ENCODE measurements around the gene HNMT.
"Not testable (repeated sequence)": the region's sequence is repeated elsewhere in the genome, so short reads cannot be mapped to it uniquely, and the experiment has no call there.

Gene HNMT

DNA sequence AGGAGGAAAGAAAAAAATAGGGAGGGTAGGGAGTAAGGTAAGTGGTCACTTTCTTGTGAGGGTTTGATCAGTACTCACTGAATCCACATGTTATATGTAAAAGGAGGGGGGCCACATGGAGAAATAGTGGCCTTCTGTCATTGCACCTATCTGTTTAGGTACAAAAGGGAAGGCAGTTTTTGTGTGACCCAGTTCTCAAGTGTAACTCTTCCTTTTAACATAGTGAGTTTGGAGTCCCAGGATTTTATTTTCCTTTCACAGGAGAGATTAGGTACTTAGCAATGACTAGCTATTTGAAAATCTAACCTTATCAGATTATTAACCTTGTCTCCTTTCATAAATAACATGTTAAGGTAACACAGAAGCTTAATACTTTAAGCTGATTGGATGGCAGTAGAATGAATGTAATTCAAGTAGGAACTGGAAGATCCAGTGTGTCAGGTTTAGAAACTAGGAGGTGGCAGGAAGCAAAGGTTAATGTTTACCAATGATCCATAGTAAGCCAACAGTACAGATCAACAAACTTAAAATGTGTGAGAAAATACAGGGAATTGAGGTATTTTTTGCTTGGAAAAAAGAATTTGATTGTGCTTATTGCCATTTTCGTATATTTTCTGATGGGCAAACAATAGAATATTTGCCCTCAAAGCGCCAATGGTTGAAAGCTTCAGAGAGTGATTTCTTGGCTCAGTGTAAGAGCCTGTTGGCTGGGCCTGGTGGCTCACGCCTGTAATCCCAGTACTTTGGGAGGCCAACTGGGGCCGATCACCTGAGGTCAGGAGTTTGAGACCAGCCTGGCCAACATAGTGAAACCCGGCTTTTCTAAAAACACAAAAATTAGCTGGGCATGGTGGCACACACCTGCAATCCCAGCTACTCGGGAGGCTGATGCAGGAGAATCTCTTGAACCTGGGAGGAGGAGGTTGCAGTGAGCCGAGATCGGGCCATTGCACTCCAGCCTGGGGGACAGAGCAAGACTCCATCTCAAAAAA, 11.3 kb downstream of the HNMT start:
- no peak for FAIRE-seq
- no peak for DNase-seq (ENCODE audit: low spot score)

- DNase-seq (ENCODE audit: low spot score): no peak
- no peak for FAIRE-seq
These were observed 12.0 kb downstream of the HNMT start for GRCh38 chr2:137976274-137976673.

DNA sequence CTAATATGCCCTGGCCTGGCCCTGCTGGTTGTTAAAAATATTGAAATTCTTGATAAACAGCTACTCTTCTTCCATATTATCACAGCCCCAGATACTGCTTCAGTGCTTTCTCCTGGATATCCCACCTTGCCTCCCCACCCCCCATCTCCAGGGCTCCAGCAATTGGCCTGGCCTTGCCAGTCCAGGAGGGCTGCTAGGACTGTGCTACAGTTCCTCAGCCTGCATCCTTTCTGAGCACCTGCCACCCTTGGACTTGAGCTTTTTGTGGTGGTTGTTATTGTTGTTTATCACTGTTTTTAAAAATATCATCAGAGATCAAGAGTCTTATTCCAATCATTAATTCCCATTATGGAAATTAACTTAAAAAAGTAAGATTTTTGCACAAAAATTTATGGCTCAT, 13.5 kb downstream of the HNMT start:
- DNase-seq (ENCODE audit: low spot score) (no peak), FAIRE-seq (no peak)

DNA sequence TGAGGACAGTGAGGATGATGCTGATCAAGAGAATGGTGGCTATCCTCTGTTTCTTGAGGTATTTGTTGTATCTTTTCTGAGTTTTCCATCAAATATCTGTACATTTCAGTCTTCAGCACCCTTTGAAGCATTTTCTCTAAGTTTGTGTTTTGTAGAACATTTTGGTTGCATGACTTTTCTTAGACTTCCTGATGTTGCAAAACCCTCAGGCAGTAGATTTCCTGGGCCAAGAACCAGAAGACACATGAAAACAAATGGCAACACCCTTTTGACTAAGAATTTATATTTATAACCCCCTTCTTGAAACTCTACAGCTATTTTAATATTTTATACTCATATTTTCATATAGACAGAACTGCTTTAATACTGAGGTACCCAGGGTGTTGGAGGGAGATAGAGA, 16.2 kb downstream of the HNMT start:
- no peak for FAIRE-seq
- no peak for DNase-seq (ENCODE audit: low spot score)

DNA sequence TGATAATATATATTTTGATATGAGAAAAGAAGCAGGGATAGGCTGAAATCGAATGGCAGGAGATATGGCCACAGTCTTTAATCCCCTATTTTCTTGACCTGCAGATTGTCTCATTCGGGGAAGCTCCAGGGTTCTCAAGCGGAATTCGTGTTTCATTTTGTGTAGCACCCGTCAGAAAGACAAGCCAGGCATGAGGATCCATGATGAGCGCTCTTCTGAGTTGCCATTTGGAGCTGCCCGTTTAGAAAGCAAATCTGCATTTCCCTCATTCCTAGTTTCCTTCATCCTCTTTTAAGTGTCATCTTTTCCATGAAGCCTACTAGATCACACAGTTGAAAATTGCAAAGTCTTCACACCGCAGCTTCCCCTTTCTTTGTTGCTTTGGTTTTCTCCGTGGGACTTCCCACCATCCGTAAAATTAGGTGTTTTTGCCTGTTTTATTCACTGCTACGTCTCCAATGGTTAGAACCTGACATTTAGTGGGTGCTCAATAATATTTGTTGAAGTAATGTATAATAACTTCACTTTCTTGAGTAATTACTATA, 16.9 kb downstream of the HNMT start:
- FAIRE-seq (no peak), DNase-seq (ENCODE audit: low spot score) (no peak)

- DNase-seq (ENCODE audit: low spot score) (no peak), FAIRE-seq (no peak)
These were observed 19.3 kb downstream of the HNMT start for GRCh38 chr2:137983581-137983980.

GRCh38 chr2:137986268-137986667, 22.0 kb downstream of the HNMT start:
- FAIRE-seq: no peak
- no peak for DNase-seq (ENCODE audit: low spot score)

- DNase-seq (ENCODE audit: low spot score): no peak
- FAIRE-seq: no peak
These were observed 22.7 kb downstream of the HNMT start for GRCh38 chr2:137987011-137987410.

- FAIRE-seq: no peak
- DNase-seq (ENCODE audit: low spot score): no peak
These were observed 26.8 kb downstream of the HNMT start for GRCh38 chr2:137991078-137991477.

DNA sequence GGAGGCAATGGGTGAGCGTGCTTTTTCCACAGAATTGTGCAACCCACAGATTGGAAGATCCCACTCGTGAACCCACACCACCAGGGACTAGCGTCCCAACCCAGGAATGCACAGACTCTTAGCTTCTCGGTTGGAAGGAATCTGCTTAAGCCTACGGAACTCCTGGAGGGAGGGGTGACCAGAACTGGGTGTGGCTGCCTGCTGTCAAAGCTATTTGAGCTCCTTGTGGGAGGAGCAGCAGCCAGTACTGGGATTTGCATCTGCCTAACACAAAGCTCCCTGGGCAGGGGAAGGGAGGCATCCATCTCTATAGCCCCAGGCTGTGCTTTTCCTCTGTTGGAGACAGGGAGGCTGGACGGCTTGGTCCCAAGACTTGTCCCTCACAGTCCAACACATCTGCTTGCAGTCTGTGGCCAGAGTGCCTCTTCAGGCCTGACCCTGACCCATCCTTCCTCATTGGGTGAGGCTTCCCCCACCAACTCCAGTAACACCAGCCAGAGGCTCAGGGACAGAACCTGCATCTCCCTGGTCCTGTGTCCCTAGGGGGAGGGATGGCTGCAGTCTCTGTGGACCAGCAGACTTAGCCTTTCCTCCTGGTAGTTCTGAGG, 27.9 kb downstream of the HNMT start:
- no peak for FAIRE-seq
- DNase-seq (ENCODE audit: low spot score): no peak

DNA sequence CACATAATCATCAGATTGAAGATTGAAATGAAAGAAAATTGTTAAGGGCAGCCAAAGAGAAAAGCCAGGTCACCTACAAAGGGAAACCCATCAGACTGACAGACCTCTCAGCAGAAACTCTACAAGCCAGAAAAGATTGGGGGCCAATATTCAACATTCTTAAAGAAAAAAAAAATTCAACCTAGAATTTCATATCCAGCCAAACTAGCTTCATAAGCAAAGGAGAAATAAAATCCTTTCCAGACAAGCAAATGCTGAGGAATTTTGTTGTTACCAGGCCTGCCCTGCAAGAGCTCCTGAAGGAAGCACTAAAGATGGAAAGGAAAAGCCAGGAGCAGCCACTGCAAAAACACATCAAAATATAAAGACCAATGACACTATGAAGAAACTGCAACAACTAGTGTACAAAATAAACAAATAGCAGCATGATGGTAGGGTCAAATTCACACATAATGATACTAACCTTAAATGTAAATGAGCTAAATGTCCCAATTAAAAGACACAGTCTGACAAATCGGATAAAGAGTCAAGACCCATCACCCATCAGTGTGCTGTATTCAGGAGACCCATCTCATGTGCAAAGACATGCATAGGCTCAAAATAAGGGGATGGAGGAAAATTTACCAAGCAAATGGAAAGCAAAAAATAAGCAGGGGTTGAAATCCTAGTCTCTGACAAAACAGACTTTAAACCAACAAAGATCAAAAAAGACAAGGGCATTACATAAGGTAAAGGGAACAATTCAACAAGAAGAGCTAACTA, 29.6 kb downstream of the HNMT start:
- not testable (repeated sequence) for DNase-seq (ENCODE audit: low spot score); FAIRE-seq

DNA sequence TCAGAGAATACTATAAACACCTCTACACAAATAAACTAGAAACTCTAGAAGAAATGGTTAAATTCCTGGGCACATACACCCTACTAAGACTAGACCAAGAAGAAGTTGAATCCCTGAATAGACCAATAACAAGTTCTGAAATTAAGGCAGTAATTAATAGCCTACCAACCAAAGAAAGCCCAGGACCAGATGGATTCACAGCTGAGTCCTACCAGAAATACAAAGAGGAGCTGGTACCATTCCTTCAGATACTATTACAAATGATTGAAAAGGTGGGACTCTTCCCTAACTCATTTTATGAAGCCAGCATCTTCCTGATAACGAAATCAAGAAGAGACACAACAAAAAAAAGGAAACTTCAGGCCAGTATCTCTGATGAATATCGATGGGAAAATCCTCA, 31.1 kb downstream of the HNMT start:
- not testable (repeated sequence) for FAIRE-seq; DNase-seq (ENCODE audit: low spot score)

- DNase-seq (ENCODE audit: low spot score): not testable (repeated sequence)
These were observed 31.9 kb downstream of the HNMT start for GRCh38 chr2:137996158-137996557.

DNA sequence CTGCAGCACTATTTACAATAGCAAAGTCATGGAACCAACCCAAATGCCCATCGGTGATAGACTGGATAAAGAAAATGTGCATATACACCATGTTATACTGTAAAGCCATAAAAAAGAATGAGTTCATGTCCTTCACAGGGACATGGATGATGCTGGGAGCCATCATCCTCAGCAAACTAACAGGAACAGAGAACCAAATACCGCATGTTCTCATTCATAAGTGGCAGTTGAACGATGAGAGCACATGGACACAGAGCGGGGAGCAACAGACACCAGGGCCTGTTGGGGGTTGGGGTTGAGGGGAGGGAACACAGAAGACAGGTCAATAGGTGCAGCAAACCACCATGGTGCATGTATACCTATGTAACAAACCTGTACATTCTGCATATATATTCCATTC, 33.5 kb downstream of the HNMT start:
- FAIRE-seq (no peak), DNase-seq (ENCODE audit: low spot score) (no peak)

More at GRCh38 chr2:137996158-137996557, 31.9 kb downstream of the HNMT start:
- not testable (repeated sequence) for FAIRE-seq

GRCh38 chr2:137998503-137998902, 34.2 kb downstream of the HNMT start:
- DNase-seq (ENCODE audit: low spot score): no peak
- FAIRE-seq: no peak

- FAIRE-seq: no peak
- DNase-seq (ENCODE audit: low spot score): no peak
These were observed 35.0 kb downstream of the HNMT start for GRCh38 chr2:137999273-137999672.

DNA sequence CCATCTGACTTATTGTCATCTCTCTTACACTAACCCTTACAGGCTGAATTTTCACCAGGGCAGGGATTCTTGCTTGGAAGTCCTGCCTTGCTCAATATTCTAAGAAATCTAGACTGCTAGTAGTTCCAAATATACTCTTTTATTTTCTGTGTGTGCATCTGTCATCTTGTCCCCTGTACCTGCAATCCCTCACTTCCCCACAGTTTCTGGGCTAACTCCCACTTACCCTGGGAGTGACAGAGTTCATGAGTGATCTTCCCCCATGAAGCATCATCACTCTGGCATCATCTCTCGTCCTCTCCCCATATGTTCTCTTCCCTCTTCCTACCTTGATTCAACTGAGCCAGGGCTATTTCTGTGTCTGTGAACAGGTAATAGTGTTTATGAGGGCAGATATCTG, 35.7 kb downstream of the HNMT start:
- DNase-seq (ENCODE audit: low spot score) (no peak), FAIRE-seq (no peak)

DNA sequence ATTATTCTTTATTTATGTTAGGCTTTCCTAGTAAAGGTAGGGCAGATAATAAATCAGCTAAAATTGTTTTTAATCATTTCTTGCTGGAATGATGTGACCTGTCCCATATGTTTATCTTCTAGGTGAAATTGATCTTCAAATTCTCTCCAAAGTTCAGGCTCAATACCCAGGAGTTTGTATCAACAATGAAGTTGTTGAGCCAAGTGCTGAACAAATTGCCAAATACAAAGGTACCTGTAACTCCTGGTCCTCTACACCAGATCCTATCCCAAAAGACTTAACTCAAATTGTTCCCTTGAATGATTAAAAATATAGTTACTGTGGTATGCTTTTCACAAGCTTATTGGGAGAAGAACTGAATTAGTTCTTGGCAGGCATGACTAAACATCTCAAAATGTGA, 36.5 kb downstream of the HNMT start:
- no peak for DNase-seq (ENCODE audit: low spot score)
- no peak for FAIRE-seq

- DNase-seq (ENCODE audit: low spot score) (no peak), FAIRE-seq (no peak)
These were observed 39.1 kb downstream of the HNMT start for GRCh38 chr2:138003411-138003810.

DNA sequence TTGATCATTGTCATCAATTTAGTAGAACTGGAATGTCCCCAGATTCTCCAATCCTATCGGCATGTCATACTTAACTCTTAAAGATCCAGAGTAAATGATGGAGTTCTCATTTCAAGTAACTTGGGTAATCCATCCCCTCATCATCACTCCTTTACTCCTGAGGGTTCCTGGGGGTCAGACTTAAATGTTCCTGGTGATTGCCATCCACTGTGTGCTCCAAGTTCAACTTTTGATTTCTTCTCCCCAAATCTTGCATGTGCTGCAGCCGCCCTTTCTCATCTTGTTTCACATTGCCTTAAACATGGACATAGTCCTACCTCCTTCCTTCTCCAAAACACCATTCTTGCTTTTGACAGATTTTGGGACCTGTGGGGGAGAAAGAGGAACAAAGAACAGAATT, 43.2 kb downstream of the HNMT start:
- DNase-seq (ENCODE audit: low spot score): no peak
- FAIRE-seq: no peak

DNA sequence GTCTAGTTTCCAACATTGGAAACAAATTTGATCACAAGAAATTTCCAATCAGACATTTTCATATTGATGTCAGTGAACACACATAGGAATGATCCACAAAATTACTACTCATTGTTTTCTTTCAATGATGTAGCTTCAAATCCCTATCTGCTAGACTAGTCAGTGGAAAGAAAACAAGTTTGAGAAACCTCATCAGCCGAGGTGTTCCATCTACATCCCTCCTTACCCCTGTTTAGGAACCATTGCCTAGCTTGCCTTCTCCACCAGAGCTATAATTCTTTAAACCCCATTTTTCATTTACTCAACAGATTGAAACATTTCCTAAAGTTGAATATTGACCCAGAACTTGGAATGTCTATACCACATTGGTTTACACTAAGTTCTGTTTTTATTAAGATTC, 45.3 kb downstream of the HNMT start:
- FAIRE-seq: no peak
- no peak for DNase-seq (ENCODE audit: low spot score)

GRCh38 chr2:138010890-138011289, 46.6 kb downstream of the HNMT start:
- DNase-seq (ENCODE audit: low spot score): no peak
- no peak for FAIRE-seq

Data from RCC 7860 (cell line).